WTC11 (cell line): ENCODE results near the gene RHBDL1. TPM values are rescaled to one million over a fixed set of nuclear protein-coding genes. Genes with fewer than 3 reads are reported as not detected.

ENCODE experiments used
- ATAC-seq: fragments of 200-7000 bp; cut with Tn5 transposase; 2 replicates; pipeline ENCODE4 v1.10.0; 2021; ENCODE audit warnings: mild to moderate bottlenecking, moderate library complexity
- CTCF ChIA-PET: fragments of 300-600 bp; sonication (Branson Sonifier 250); formaldehyde crosslinking; loops from one replicate; lab custom pipeline; 2021; ENCODE audit warnings: antibody characterized with exemption; lab: Charles Lee
- POLR2A ChIA-PET: fragments of 350-600 bp; sonication (Branson Sonifier 250); formaldehyde crosslinking; loops from one replicate; lab custom pipeline; 2021; ENCODE audit warnings: antibody characterized with exemption; lab: Charles Lee
- DNase-seq: peaks from one replicate; pipeline ENCODE4 v3.0.0; 2021; ENCODE audit warnings: low spot score
- H3K27ac Mint-ChIP-seq: 2 replicates; pipeline ENCODE4 v1.8.0; 2021; ENCODE audit warnings: mixed read lengths
- H3K27me3 Mint-ChIP-seq: 2 replicates; pipeline ENCODE4 v1.8.0; 2021; ENCODE audit warnings: low read depth, mild to moderate bottlenecking, moderate library complexity, mixed read lengths
- H3K36me3 Mint-ChIP-seq: 2 replicates; pipeline ENCODE4 v1.8.0; 2021; ENCODE audit warnings: mixed read lengths
- H3K4me1 Mint-ChIP-seq: 2 replicates; pipeline ENCODE4 v1.8.0; 2022; ENCODE audit warnings: mixed read lengths
- H3K4me3 Mint-ChIP-seq: 2 replicates; pipeline ENCODE4 v1.8.0; 2021; ENCODE audit warnings: mild to moderate bottlenecking, moderate library complexity, mixed read lengths
- H3K9me3 Mint-ChIP-seq: 2 replicates; pipeline ENCODE4 v1.8.0; 2021; ENCODE audit warnings: mixed read lengths
- ATF1 ChIP-seq: sonication (generic); formaldehyde crosslinking; IDR thresholded peaks from 2 replicates; pipeline ENCODE4 v1.8.1; 2023; ENCODE audit warnings: mild to moderate bottlenecking, moderate library complexity, missing genetic modification reagents
- ATF3 ChIP-seq: sonication (generic); formaldehyde crosslinking; conservative IDR thresholded peaks from 2 replicates; pipeline ENCODE4 v1.8.1; 2022; ENCODE audit warnings: mild to moderate bottlenecking, missing genetic modification reagents
- CREB1 ChIP-seq: sonication (generic); formaldehyde crosslinking; IDR thresholded peaks from 2 replicates; pipeline ENCODE4 v1.8.0; 2023; ENCODE audit warnings: mild to moderate bottlenecking, missing genetic modification reagents
- FOXK1 ChIP-seq: sonication (generic); formaldehyde crosslinking; IDR thresholded peaks from 2 replicates; pipeline ENCODE4 v1.8.0; 2022; ENCODE audit warnings: mild to moderate bottlenecking, moderate library complexity, missing genetic modification reagents
- GTF2I ChIP-seq: fragments of 250-450 bp; sonication (Bioruptor Pico); conservative IDR thresholded peaks from 2 replicates; pipeline ENCODE4 v1.4.0; 2021; ENCODE audit warnings: mild to moderate bottlenecking
- HMGXB4 ChIP-seq: sonication (generic); formaldehyde crosslinking; IDR thresholded peaks from 2 replicates; pipeline ENCODE4 v1.8.1; 2023; ENCODE audit warnings: mild to moderate bottlenecking, moderate library complexity, missing genetic modification reagents
- IRF2 ChIP-seq: sonication (generic); formaldehyde crosslinking; IDR thresholded peaks from 2 replicates; pipeline ENCODE4 v1.8.0; 2022; ENCODE audit warnings: low read depth, missing genetic modification reagents, borderline replicate concordance
- JUN ChIP-seq: sonication (generic); formaldehyde crosslinking; IDR thresholded peaks from 2 replicates; pipeline ENCODE4 v1.8.0; 2023; ENCODE audit warnings: mild to moderate bottlenecking, missing genetic modification reagents
- MLX ChIP-seq: sonication (generic); formaldehyde crosslinking; IDR thresholded peaks from 2 replicates; pipeline ENCODE4 v1.8.1; 2023; ENCODE audit warnings: mild to moderate bottlenecking, missing genetic modification reagents, moderate library complexity
- NFATC4 ChIP-seq: fragments of 250-450 bp; sonication (Bioruptor Pico); IDR thresholded peaks from 2 replicates; pipeline ENCODE4 v1.9.0; 2021; ENCODE audit warnings: mild to moderate bottlenecking
- NFE2L1 ChIP-seq: sonication (generic); formaldehyde crosslinking; IDR thresholded peaks from 2 replicates; pipeline ENCODE4 v1.8.1; 2023; ENCODE audit warnings: missing genetic modification reagents
- RORB ChIP-seq: fragments of 250-450 bp; sonication (Bioruptor Pico); IDR thresholded peaks from 2 replicates; pipeline ENCODE4 v1.9.0; 2021; ENCODE audit warnings: mild to moderate bottlenecking
- USF1 ChIP-seq: sonication (generic); formaldehyde crosslinking; IDR thresholded peaks from 2 replicates; pipeline ENCODE4 v1.8.0; 2022; ENCODE audit warnings: mild to moderate bottlenecking, missing genetic modification reagents
- ZNF219 ChIP-seq: sonication (generic); formaldehyde crosslinking; IDR thresholded peaks from 2 replicates; pipeline ENCODE4 v1.8.0; 2023; ENCODE audit warnings: missing genetic modification reagents, mild to moderate bottlenecking, borderline replicate concordance
- ZNF232 ChIP-seq: sonication (generic); formaldehyde crosslinking; IDR thresholded peaks from 2 replicates; pipeline ENCODE4 v1.8.0; 2022; ENCODE audit warnings: mild to moderate bottlenecking, missing genetic modification reagents
- ZNF317 ChIP-seq: sonication (generic); formaldehyde crosslinking; IDR thresholded peaks from 2 replicates; pipeline ENCODE4 v1.8.1; 2023; ENCODE audit warnings: low read depth, mild to moderate bottlenecking, moderate library complexity, missing genetic modification reagents, borderline replicate concordance
- ZNF416 ChIP-seq: fragments of 250-450 bp; sonication (Bioruptor Pico); IDR thresholded peaks from 2 replicates; pipeline ENCODE4 v1.9.0; 2021; ENCODE audit warnings: mild to moderate bottlenecking, inconsistent platforms
- total RNA-seq: library from RNA; stranded (reverse); gene quantifications from 3 replicates; pipeline ENCODE4 v1.2.3, GENCODE V29; 2021
- TF ChIP-seq, protein P1 (sequence below): sonication (generic); formaldehyde crosslinking; IDR thresholded peaks from 2 replicates; pipeline ENCODE4 v1.8.1; 2022; ENCODE audit warnings: mild to moderate bottlenecking, missing genetic modification reagents, moderate library complexity, borderline replicate concordance
- TF ChIP-seq, protein P2 (sequence below): sonication (generic); formaldehyde crosslinking; IDR thresholded peaks from 2 replicates; pipeline ENCODE4 v1.8.0; 2023; ENCODE audit warnings: missing genetic modification reagents
- TF ChIP-seq, protein P3 (sequence below): sonication (generic); formaldehyde crosslinking; IDR thresholded peaks from 2 replicates; pipeline ENCODE4 v1.8.1; 2023; ENCODE audit warnings: mild to moderate bottlenecking, missing genetic modification reagents, borderline replicate concordance

Gene RHBDL1
- total RNA-seq, 1 experiment from 2014 or later: 8.2 TPM

- TF ChIP-seq, protein P1, sequence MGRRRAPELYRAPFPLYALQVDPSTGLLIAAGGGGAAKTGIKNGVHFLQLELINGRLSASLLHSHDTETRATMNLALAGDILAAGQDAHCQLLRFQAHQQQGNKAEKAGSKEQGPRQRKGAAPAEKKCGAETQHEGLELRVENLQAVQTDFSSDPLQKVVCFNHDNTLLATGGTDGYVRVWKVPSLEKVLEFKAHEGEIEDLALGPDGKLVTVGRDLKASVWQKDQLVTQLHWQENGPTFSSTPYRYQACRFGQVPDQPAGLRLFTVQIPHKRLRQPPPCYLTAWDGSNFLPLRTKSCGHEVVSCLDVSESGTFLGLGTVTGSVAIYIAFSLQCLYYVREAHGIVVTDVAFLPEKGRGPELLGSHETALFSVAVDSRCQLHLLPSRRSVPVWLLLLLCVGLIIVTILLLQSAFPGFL (CRISPR knock-in tag): no peak
- TF ChIP-seq CREB1 (CRISPR knock-in tag) (no peak), JUN (no peak), IRF2 (CRISPR knock-in tag) (no peak), ATF1 (CRISPR knock-in tag) (no peak), ATF3 (CRISPR knock-in tag) (no peak)
- TF ChIP-seq, all 79 proteins: peak for 0
These were observed 28.7 kb upstream of the RHBDL1 start (continued) for GRCh38 chr16:646679-647172.

DNA sequence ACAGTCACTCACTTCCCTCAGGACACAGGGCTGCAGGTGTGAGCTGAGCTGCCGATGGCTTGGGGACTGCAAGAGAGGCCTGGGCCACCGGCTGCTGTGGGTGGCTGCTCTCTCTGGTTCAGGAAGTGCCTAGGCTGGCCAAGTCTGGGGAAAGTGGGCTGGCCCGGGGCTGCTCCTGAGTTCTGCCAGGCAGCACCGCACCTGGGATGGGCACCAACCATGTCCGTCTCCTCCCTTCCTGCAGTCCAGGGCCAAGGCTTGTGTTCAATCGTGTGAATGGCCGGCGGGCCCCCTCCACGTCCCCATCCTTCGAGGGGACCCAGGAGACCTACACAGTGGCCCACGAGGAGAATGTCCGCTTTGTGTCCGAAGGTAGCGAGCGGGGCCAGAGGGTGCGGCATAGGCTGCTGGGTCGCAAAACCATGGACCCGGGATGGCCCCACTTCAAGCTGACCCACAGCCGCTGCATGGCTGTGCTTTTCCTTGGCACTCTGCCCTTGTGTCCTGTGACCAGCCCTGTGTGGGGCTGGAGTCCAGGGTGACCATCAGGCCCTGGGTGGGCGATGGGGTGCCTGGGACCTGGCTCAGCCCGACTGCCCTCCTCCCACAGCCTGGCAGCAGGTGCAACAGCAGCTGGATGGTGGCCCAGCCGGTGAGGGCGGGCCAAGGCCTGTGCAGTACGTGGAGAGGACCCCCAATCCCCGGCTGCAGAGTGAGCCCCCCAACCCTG is 28.1 kb upstream of the RHBDL1 start:
- no peak for DNase-seq
- Mint-ChIP-seq H3K4me1 (peaks cover 10% of the 10 kb centered on the region; the same call in 1 of the 2 replicates), H3K27me3 (no peaks in the 10 kb centered on the region), H3K9me3 (no peaks in the 10 kb centered on the region), H3K36me3 (no peaks in the 10 kb centered on the region), H3K4me3 (no peak overlapping the region), H3K27ac (no peak overlapping the region)
- ATAC-seq: no peak
- CTCF ChIA-PET: interaction anchor here (0.6 to 6.4 kb wide), 31 partner anchors 10 to 277 kb away, joined by 3 to 54 read pairs (median 5); partner anchors contain the start of genes ANTKMT, CIAO3, DECR2 and METTL26
- TF ChIP-seq MLX (CRISPR knock-in tag) (0 out of 2 replicates have a peak, but pooled peaks have one; percentile 18), GTF2I (no peak), NFATC4 (CRISPR knock-in tag) (0 out of 2 replicates have a peak, but pooled peaks have one; percentile 15)
- POLR2A ChIA-PET: interaction anchor here (0.5 to 2.3 kb wide), 3 partner anchors 9 to 265 kb away, joined by 4 to 7 read pairs (median 7); partner anchors contain the start of gene METTL26

- H3K27me3 Mint-ChIP-seq: no peaks in the 10 kb centered on the region
- H3K36me3 Mint-ChIP-seq: no peaks in the 10 kb centered on the region
- no peak overlapping the region; the same call in 1 of the 2 replicates for H3K27ac Mint-ChIP-seq
- DNase-seq (peak; percentile 62), ATAC-seq (peak; percentile 39)
- POLR2A ChIA-PET: interaction anchor here (1.0 to 2.3 kb wide), 4 partner anchors 10 to 134 kb away, joined by 3 to 7 read pairs (median 6); partner anchors contain the start of genes METTL26 and RHBDL1
- CTCF ChIA-PET: interaction anchor here (0.6 to 6.4 kb wide), 39 partner anchors 10 to 278 kb away, joined by 3 to 54 read pairs (median 5); partner anchors contain the start of genes ANTKMT, CAPN15, CIAO3 and DECR2
- H3K4me3 Mint-ChIP-seq: peak overlapping the region; percentile 73
- peaks cover 10% of the 10 kb centered on the region; the same call in 1 of the 2 replicates for H3K4me1 Mint-ChIP-seq
- no peaks in the 10 kb centered on the region for H3K9me3 Mint-ChIP-seq
- TF ChIP-seq RORB (CRISPR knock-in tag) (no peak), ZNF232 (CRISPR knock-in tag) (no peak), FOXK1 (CRISPR knock-in tag) (no peak), ZNF317 (CRISPR knock-in tag) (no peak), ZNF416 (CRISPR knock-in tag) (no peak), USF1 (CRISPR knock-in tag) (no peak), ZNF219 (CRISPR knock-in tag) (no peak), NFE2L1 (CRISPR knock-in tag) (no peak), HMGXB4 (CRISPR knock-in tag) (0 out of 2 replicates have a peak, but pooled peaks have one; percentile 38), CREB1 (CRISPR knock-in tag) (no peak)
- TF ChIP-seq, protein P2, sequence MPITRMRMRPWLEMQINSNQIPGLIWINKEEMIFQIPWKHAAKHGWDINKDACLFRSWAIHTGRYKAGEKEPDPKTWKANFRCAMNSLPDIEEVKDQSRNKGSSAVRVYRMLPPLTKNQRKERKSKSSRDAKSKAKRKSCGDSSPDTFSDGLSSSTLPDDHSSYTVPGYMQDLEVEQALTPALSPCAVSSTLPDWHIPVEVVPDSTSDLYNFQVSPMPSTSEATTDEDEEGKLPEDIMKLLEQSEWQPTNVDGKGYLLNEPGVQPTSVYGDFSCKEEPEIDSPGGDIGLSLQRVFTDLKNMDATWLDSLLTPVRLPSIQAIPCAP (CRISPR knock-in tag): no peak
- TF ChIP-seq, protein P3, sequence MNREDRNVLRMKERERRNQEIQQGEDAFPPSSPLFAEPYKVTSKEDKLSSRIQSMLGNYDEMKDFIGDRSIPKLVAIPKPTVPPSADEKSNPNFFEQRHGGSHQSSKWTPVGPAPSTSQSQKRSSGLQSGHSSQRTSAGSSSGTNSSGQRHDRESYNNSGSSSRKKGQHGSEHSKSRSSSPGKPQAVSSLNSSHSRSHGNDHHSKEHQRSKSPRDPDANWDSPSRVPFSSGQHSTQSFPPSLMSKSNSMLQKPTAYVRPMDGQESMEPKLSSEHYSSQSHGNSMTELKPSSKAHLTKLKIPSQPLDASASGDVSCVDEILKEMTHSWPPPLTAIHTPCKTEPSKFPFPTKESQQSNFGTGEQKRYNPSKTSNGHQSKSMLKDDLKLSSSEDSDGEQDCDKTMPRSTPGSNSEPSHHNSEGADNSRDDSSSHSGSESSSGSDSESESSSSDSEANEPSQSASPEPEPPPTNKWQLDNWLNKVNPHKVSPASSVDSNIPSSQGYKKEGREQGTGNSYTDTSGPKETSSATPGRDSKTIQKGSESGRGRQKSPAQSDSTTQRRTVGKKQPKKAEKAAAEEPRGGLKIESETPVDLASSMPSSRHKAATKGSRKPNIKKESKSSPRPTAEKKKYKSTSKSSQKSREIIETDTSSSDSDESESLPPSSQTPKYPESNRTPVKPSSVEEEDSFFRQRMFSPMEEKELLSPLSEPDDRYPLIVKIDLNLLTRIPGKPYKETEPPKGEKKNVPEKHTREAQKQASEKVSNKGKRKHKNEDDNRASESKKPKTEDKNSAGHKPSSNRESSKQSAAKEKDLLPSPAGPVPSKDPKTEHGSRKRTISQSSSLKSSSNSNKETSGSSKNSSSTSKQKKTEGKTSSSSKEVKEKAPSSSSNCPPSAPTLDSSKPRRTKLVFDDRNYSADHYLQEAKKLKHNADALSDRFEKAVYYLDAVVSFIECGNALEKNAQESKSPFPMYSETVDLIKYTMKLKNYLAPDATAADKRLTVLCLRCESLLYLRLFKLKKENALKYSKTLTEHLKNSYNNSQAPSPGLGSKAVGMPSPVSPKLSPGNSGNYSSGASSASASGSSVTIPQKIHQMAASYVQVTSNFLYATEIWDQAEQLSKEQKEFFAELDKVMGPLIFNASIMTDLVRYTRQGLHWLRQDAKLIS (CRISPR knock-in tag): no peak
These were observed 27.2 kb upstream of the RHBDL1 start for GRCh38 chr16:648071-648780.
